H1 (cell line): ENCODE data around the gene KIN. TPM values are rescaled to one million over a fixed set of nuclear protein-coding genes. Genes with fewer than 3 reads are reported as not detected.

Experiments
- CTCF ChIA-PET: fragments of 300-600 bp; sonication (Branson Sonifier 250); formaldehyde crosslinking; loops from one replicate; lab custom pipeline; 2021; ENCODE audit not compliant: partially characterized antibody; lab: Charles Lee
- POLR2A ChIA-PET: fragments of 300-600 bp; sonication (Branson Sonifier 250); formaldehyde crosslinking; loops from one replicate; lab custom pipeline; 2021; ENCODE audit warnings: inconsistent platforms; ENCODE audit not compliant: partially characterized antibody; lab: Charles Lee
- DNase-seq, 2 experiments: peaks; one replicate each; pipeline versions ENCODE4 v3.0.0 to v3.0.0-alpha.2; 2010 to 2022; ENCODE audit warnings: low spot score in 2 of 2, low read depth in 1 of 2, mixed read lengths in 1 of 2
- FAIRE-seq: peaks from 2 replicates; lab custom pipeline; 2011; peaks lifted over from hg19 to GRCh38; lab: Jason Lieb, UNC
- H2AFZ ChIP-seq: 2 replicates; pipeline ENCODE4 v1.8.1; 2012; ENCODE audit warnings: low read length, inconsistent platforms
- H2AK5ac ChIP-seq: 2 replicates; pipeline ENCODE4 v1.6.1; 2013; ENCODE audit warnings: low read depth, low read length
- H2BK120ac ChIP-seq: replicated peaks from 2 replicates; pipeline ENCODE3; 2013; ENCODE audit warnings: low read depth, low read length, inconsistent platforms
- H2BK12ac ChIP-seq: 2 replicates; pipeline ENCODE4 v1.6.1; 2013; ENCODE audit warnings: low read depth, low read length
- H2BK15ac ChIP-seq: 2 replicates; pipeline ENCODE4 v1.6.1; 2013; ENCODE audit warnings: low read length
- H2BK20ac ChIP-seq: 2 replicates; pipeline ENCODE4 v1.6.1; 2013; ENCODE audit warnings: low read length
- H2BK5ac ChIP-seq: 2 replicates; pipeline ENCODE4 v1.6.1; 2013; ENCODE audit warnings: low read depth, low read length
- H3K14ac ChIP-seq: 2 replicates; pipeline ENCODE4 v1.6.1; 2013; ENCODE audit warnings: inconsistent platforms; ENCODE audit not compliant: insufficient read length
- H3K18ac ChIP-seq: 2 replicates; pipeline ENCODE4 v1.6.1; 2013; ENCODE audit warnings: low read length; ENCODE audit errors: extremely low read depth
- H3K23ac ChIP-seq: 2 replicates; pipeline ENCODE4 v1.6.1; 2013; ENCODE audit warnings: inconsistent platforms; ENCODE audit not compliant: insufficient read length
- H3K23me2 ChIP-seq: 2 replicates; pipeline ENCODE4 v1.6.1; 2013; ENCODE audit warnings: low read depth, low read length
- H3K27ac ChIP-seq: 2 replicates; pipeline ENCODE4 v1.6.1; 2011; ENCODE audit warnings: low read depth, low read length, inconsistent platforms
- H3K27me3 ChIP-seq, 4 experiments: replicated peaks in 1 of 4; 1 replicate in 1 of 4; 2 replicates in 3 of 4; pipeline versions ENCODE4 v1.6.1 to v1.8.1; 2011 to 2013; ENCODE audit warnings: low read length in 3 of 4, mild to moderate bottlenecking in 3 of 4, inconsistent platforms in 2 of 4, mixed read lengths in 2 of 4, moderate library complexity in 1 of 4; ENCODE audit not compliant: control insufficient read depth in 3 of 4, insufficient read depth in 3 of 4; ENCODE audit errors: extremely low read depth in 1 of 4
- H3K36me3 ChIP-seq, 4 experiments: 2 replicates each; pipeline versions ENCODE4 v1.6.1 to v1.8.1; 2011 to 2013; ENCODE audit warnings: mild to moderate bottlenecking in 4 of 4, low read length in 3 of 4, moderate library complexity in 2 of 4, control low read depth in 1 of 4, inconsistent platforms in 1 of 4; ENCODE audit not compliant: insufficient read depth in 4 of 4, control insufficient read depth in 2 of 4
- H3K4ac ChIP-seq: replicated peaks from 2 replicates; pipeline ENCODE3; 2013; ENCODE audit warnings: low read length, low read depth, mixed read lengths, inconsistent platforms; ENCODE audit not compliant: insufficient read length
- H3K4me1 ChIP-seq, 4 experiments: replicated peaks in 1 of 4; 1 replicate in 1 of 4; 2 replicates in 3 of 4; pipeline versions ENCODE4 v1.6.1 to v1.8.1; 2011 to 2013; ENCODE audit warnings: low read length in 3 of 4, inconsistent platforms in 2 of 4, mixed read lengths in 1 of 4; ENCODE audit not compliant: insufficient read depth in 4 of 4, control insufficient read depth in 3 of 4
- H3K4me2 ChIP-seq, 2 experiments: 2 replicates each; pipeline versions ENCODE4 v1.6.1 to v1.8.1; 2011 to 2013; ENCODE audit warnings: low read depth in 2 of 2, low read length in 2 of 2, control low read depth in 1 of 2, inconsistent platforms in 1 of 2, mild to moderate bottlenecking in 1 of 2; ENCODE audit not compliant: insufficient read depth in 1 of 2
- H3K4me3 ChIP-seq, 4 experiments: fragments of 200-600, 300-600 bp in 1 of 4; sonication (generic), shearing (Covaris generic), sonication (Bioruptor Twin) in 1 of 4; 2 replicates each; pipeline versions ENCODE4 v1.5.1 to v1.8.1; 2011 to 2016; ENCODE audit warnings: low read length in 4 of 4, low read depth in 3 of 4, control low read depth in 2 of 4, inconsistent platforms in 2 of 4, mild to moderate bottlenecking in 2 of 4, mixed read lengths in 1 of 4, moderate library complexity in 1 of 4; ENCODE audit not compliant: insufficient read depth in 2 of 4; ENCODE audit errors: extremely low read depth in 1 of 4
- H3K56ac ChIP-seq: replicated peaks from 2 replicates; pipeline ENCODE3; 2013; ENCODE audit warnings: low read depth, mild to moderate bottlenecking, mixed read lengths, low read length, inconsistent platforms; ENCODE audit not compliant: insufficient read length
- H3K79me1 ChIP-seq: 2 replicates; pipeline ENCODE4 v1.6.1; 2013; ENCODE audit warnings: low read depth, low read length, control low read depth
- H3K79me2 ChIP-seq, 2 experiments: 2 replicates each; pipeline versions ENCODE4 v1.6.1 to v1.8.1; 2012 to 2013; ENCODE audit warnings: low read length in 2 of 2, mild to moderate bottlenecking in 2 of 2, inconsistent platforms in 1 of 2; ENCODE audit not compliant: insufficient read depth in 2 of 2, control insufficient read depth in 1 of 2
- H3K9ac ChIP-seq, 4 experiments: replicated peaks in 1 of 4; 1 replicate in 1 of 4; 2 replicates in 3 of 4; pipeline versions ENCODE4 v1.6.1 to v1.8.1; 2011 to 2013; ENCODE audit warnings: low read depth in 3 of 4, low read length in 3 of 4, control low read depth in 2 of 4, mild to moderate bottlenecking in 2 of 4, moderate library complexity in 2 of 4, inconsistent platforms in 1 of 4; ENCODE audit errors: extremely low read depth in 1 of 4
- H3K9me3 ChIP-seq, 2 experiments: 2 replicates each; pipeline versions ENCODE4 v1.6.1 to v1.8.1; 2012 to 2013; ENCODE audit warnings: mild to moderate bottlenecking in 2 of 2, moderate library complexity in 2 of 2, control low read depth in 1 of 2, inconsistent platforms in 1 of 2, low read depth in 1 of 2, low read length in 1 of 2, mixed read lengths in 1 of 2; ENCODE audit not compliant: insufficient read depth in 2 of 2
- H4K20me1 ChIP-seq, 2 experiments: replicated peaks in 1 of 2; 2 replicates each; pipeline versions ENCODE3 to v1.8.1; 2011 to 2013; ENCODE audit warnings: inconsistent platforms in 2 of 2, low read length in 2 of 2, mild to moderate bottlenecking in 1 of 2; ENCODE audit not compliant: insufficient read depth in 2 of 2, control insufficient read depth in 1 of 2
- H4K5ac ChIP-seq: 2 replicates; pipeline ENCODE4 v1.6.1; 2013; ENCODE audit warnings: low read length, low read depth, mixed read lengths, inconsistent platforms; ENCODE audit not compliant: insufficient read length
- H4K8ac ChIP-seq: 2 replicates; pipeline ENCODE4 v1.8.0; 2013; ENCODE audit warnings: mild to moderate bottlenecking, moderate library complexity, low read length, inconsistent platforms; ENCODE audit not compliant: insufficient read depth; ENCODE audit errors: extremely low read depth
- H4K91ac ChIP-seq: replicated peaks from 2 replicates; pipeline ENCODE3; 2013; ENCODE audit warnings: low read length, mixed read lengths, inconsistent platforms; ENCODE audit not compliant: insufficient read length
- EP300 ChIP-seq, 2 experiments: IDR thresholded peaks; 1 replicate in 1 of 2; 2 replicates in 1 of 2; pipeline ENCODE4 v1.6.1; 2011 to 2012; ENCODE audit warnings: low read depth in 2 of 2, low read length in 2 of 2, mild to moderate bottlenecking in 2 of 2, borderline replicate concordance in 1 of 2, inconsistent platforms in 1 of 2, moderate library complexity in 1 of 2
- GABPA ChIP-seq: IDR thresholded peaks from 2 replicates; pipeline ENCODE4 v1.6.1; 2011; ENCODE audit warnings: mild to moderate bottlenecking, low read length, moderate library complexity, borderline replicate concordance; ENCODE audit not compliant: insufficient read depth
- KDM5A ChIP-seq: fragments of 200-600 bp; IDR thresholded peaks from 2 replicates; pipeline ENCODE4 v1.7.1; 2012; ENCODE audit warnings: mild to moderate bottlenecking, low read length, inconsistent platforms, mixed read lengths
- NANOG ChIP-seq: IDR thresholded peaks from 2 replicates; pipeline ENCODE4 v1.6.1; 2011; ENCODE audit warnings: low read length, low read depth, mild to moderate bottlenecking, inconsistent platforms; ENCODE audit not compliant: insufficient read depth, poor library complexity, severe bottlenecking
- RBBP5 ChIP-seq: IDR thresholded peaks from 2 replicates; pipeline ENCODE4 v1.7.1; 2012; ENCODE audit warnings: low read depth, mild to moderate bottlenecking, inconsistent platforms, low read length, moderate library complexity, borderline replicate concordance
- RFX5 ChIP-seq: IDR thresholded peaks from 2 replicates; pipeline ENCODE4 v1.6.1; 2011; ENCODE audit warnings: low read depth, low read length, improper control_type of control experiment, borderline replicate concordance
- SIRT6 ChIP-seq: IDR thresholded peaks from one replicate; pipeline ENCODE4 v1.7.1; 2012; ENCODE audit warnings: low read length, inconsistent platforms
- YY1 ChIP-seq: IDR thresholded peaks from 2 replicates; pipeline ENCODE4 v1.6.1; 2011; ENCODE audit warnings: low read depth, mild to moderate bottlenecking, low read length
- WGBS, 2 experiments: shearing (Covaris generic) in 1 of 2; methylation state at CpG; one replicate each; pipeline versions ENCODE4 v1.1.6 to v1.1.7; 2013 to 2015; ENCODE audit warnings: low lambda C conversion rate in 2 of 2, mixed read lengths in 2 of 2, inconsistent platforms in 1 of 2, low coverage in 1 of 2, missing lambda C conversion rate in 1 of 2; ENCODE audit not compliant: insufficient replicate concordance in 2 of 2, insufficient coverage in 1 of 2, insufficient read length in 1 of 2; ENCODE audit errors: extremely low coverage in 1 of 2, missing lambda C conversion rate in 1 of 2; 5-methylcytosine and 5-hydroxymethylcytosine counted together
- polyA plus RNA-seq, 7 experiments: library from polyadenylated mRNA; depleted of rRNA in 3 of 7; stranded (reverse) in 5 of 7; unstranded in 2 of 7; fragments of >200 nt in 5 of 7; fragments of 200-250 nt in 2 of 7; gene quantifications; 1 replicate in 5 of 7; 2 replicates in 1 of 7; 4 replicates in 1 of 7; pipeline versions ENCODE4 v1.2.1 to v1.2.3, GENCODE V29; 2011 to 2013; ENCODE audit warnings: missing spikeins in 2 of 7, mixed read lengths in 2 of 7
- total RNA-seq: library from RNA; stranded (reverse); fragmentation: NEBNext Ultra II Directional; extraction: Animal tissue kit (Norgen Biotek cat#: 25700); gene quantifications from 2 replicates; pipeline ENCODE4 v1.2.1, GENCODE V29; 2021
- TF ChIP-seq, protein P1 (sequence below): IDR thresholded peaks from 2 replicates; pipeline ENCODE4 v1.6.1; 2012; ENCODE audit warnings: inconsistent platforms

The KIN gene
- total and polyA plus RNA-seq, 2 of the 8 experiments (the other 6 are each of a cell fraction or from before 2014, with no cell fraction given), result 3.7 to 16.5 TPM

DNA sequence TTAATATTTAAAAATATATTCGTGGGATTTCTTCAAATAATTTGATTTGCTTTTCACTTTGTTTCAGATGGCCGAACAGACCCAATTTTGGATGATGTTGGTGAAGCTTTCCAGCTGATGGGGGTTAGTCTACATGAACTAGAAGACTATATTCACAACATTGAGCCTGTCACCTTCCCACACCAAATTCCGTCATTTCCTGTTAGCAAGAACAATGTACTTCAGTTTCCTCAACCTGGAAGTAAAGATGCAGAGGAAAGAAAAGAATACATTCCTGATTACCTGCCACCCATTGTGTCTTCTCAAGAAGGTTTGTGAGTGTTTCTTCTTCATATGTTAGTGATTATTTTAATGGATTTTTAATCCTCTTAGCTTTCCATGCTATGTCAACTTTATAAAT is 36.5 kb upstream of the KIN start:
- Histone ChIP-seq H3K79me2 (peaks cover 3 to 27% of the 10 kb centered on the region in 2 experiments), H2BK20ac (no peak overlapping the region), H4K91ac (no peak overlapping the region), H3K23ac (no peak overlapping the region), H3K4ac (no peak overlapping the region), H3K56ac (no peak overlapping the region), H3K4me1 (peaks cover 0 to 3% (median 1%) of the 10 kb centered on the region in 4 experiments; a peak in 3 of 7 replicates), H3K9ac (no peak overlapping the region), H2BK12ac (no peak overlapping the region), H4K8ac (no peak overlapping the region), H2AFZ (no peak overlapping the region), H2AK5ac (no peak overlapping the region), H2BK5ac (no peak overlapping the region), H3K27me3 (no peaks in the 10 kb centered on the region), H3K14ac (no peak overlapping the region), H3K79me1 (peaks cover 6% of the 10 kb centered on the region), H4K5ac (no peak overlapping the region), H4K20me1 (peaks cover 0 to 10% of the 10 kb centered on the region in 2 experiments), H3K27ac (no peak overlapping the region), H3K4me2 (no peak overlapping the region), H3K9me3 (no peaks in the 10 kb centered on the region)
- ChIA-PET POLR2A (no interaction called here), CTCF (interaction anchor here (2.1 kb wide), 1 partner anchor 11 kb away, joined by 5 read pairs; no protein-coding TSS in a partner anchor)
- DNase-seq (no peak), FAIRE-seq (no peak)
- WGBS, 2 experiments, result 89% methylated on average over 3 of the region's 3 CpGs; no CpG with 5 or more reads in 1 of the 2 experiments
- TF ChIP-seq GABPA, result no peak
- no peak for TF ChIP-seq RBBP5
- no peak for TF ChIP-seq EP300 (IDR thresholded peaks at IDR 0.05; ENCODE audit: borderline replicate concordance in 1 of 2, low read depth in 2 of 2, low read length in 2 of 2)
- TF ChIP-seq NANOG, result no peak
- no peak for TF ChIP-seq SIRT6
- no peak for TF ChIP-seq KDM5A
- TF ChIP-seq, protein P1, sequence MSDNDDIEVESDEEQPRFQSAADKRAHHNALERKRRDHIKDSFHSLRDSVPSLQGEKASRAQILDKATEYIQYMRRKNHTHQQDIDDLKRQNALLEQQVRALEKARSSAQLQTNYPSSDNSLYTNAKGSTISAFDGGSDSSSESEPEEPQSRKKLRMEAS, result no peak
- no peak for TF ChIP-seq RFX5
- no peak for TF ChIP-seq YY1
- TF ChIP-seq, all 59 proteins: peak for 0
- H2BK120ac ChIP-seq, result no peak overlapping the region
- peaks cover 0 to 16% (median 9%) of the 10 kb centered on the region in 4 experiments; a peak in 4 of 8 replicates for H3K36me3 ChIP-seq
- no peak overlapping the region for H3K18ac ChIP-seq
- peaks cover under 1% of the 10 kb centered on the region for H3K23me2 ChIP-seq
- H2BK15ac ChIP-seq, result no peak overlapping the region
- H3K4me3 ChIP-seq, result no peak overlapping the region
